ENCODE results near the gene NCKAP5.

Gene NCKAP5

GRCh38 chr2:133526530-133527300, 41.5 kb downstream of the NCKAP5 start:
- H3F3A ChIP-seq (ENCODE audit: insufficient read depth, low read length), result no peaks in the 10 kb centered on the region
- H2AFZ ChIP-seq (ENCODE audit: low read length), result no peak overlapping the region
- TF ChIP-seq EZH2 (IDR thresholded peaks at IDR 0.05; ENCODE audit: borderline replicate concordance, low read length), result no peak
- TF ChIP-seq CTCF (IDR thresholded peaks at IDR 0.05; ENCODE audit: low read length), result no peak
- no peak overlapping the region for H3K4me2 ChIP-seq (ENCODE audit: low read length)
- no peak overlapping the region for H3K9ac ChIP-seq (ENCODE audit: low read length)
- no peaks in the 10 kb centered on the region for H3K4me1 ChIP-seq (ENCODE audit: insufficient read depth, low read length, severe bottlenecking)
- H3K79me2 ChIP-seq (ENCODE audit: insufficient read depth, low read length), result no peaks in the 10 kb centered on the region
- no peaks in the 10 kb centered on the region for H3K9me2 ChIP-seq (ENCODE audit: low read depth, low read length)
- H3K27me3 ChIP-seq (ENCODE audit: insufficient read depth, low read length), result no peaks in the 10 kb centered on the region
- H4K20me1 ChIP-seq (ENCODE audit: insufficient read depth, low read length), result no peaks in the 10 kb centered on the region
- H3K27ac ChIP-seq (ENCODE audit: low read depth, low read length, poor library complexity, severe bottlenecking), result no peak overlapping the region
- no peaks in the 10 kb centered on the region for H3K9me3 ChIP-seq (ENCODE audit: low read length)
- H3K4me3 ChIP-seq (ENCODE audit: low read depth, low read length, poor library complexity, severe bottlenecking), result no peak overlapping the region
- H3K36me3 ChIP-seq (ENCODE audit: insufficient read depth, low read length), result no peaks in the 10 kb centered on the region

- TF ChIP-seq CTCF (IDR thresholded peaks at IDR 0.05; ENCODE audit: low read length) (no peak), EZH2 (IDR thresholded peaks at IDR 0.05; ENCODE audit: borderline replicate concordance, low read length) (no peak)
- Histone ChIP-seq H3F3A (ENCODE audit: insufficient read depth, low read length) (no peaks in the 10 kb centered on the region), H3K9ac (ENCODE audit: low read length) (no peak overlapping the region), H3K9me2 (ENCODE audit: low read depth, low read length) (no peaks in the 10 kb centered on the region), H4K20me1 (ENCODE audit: insufficient read depth, low read length) (no peaks in the 10 kb centered on the region), H3K36me3 (ENCODE audit: insufficient read depth, low read length) (no peaks in the 10 kb centered on the region), H3K9me3 (ENCODE audit: low read length) (no peaks in the 10 kb centered on the region), H2AFZ (ENCODE audit: low read length) (no peak overlapping the region), H3K4me3 (ENCODE audit: low read depth, low read length, poor library complexity, severe bottlenecking) (no peak overlapping the region), H3K27ac (ENCODE audit: low read depth, low read length, poor library complexity, severe bottlenecking) (no peak overlapping the region), H3K4me1 (ENCODE audit: insufficient read depth, low read length, severe bottlenecking) (no peaks in the 10 kb centered on the region), H3K27me3 (ENCODE audit: insufficient read depth, low read length) (no peaks in the 10 kb centered on the region), H3K4me2 (ENCODE audit: low read length) (no peak overlapping the region), H3K79me2 (ENCODE audit: insufficient read depth, low read length) (no peaks in the 10 kb centered on the region)
Observed at GRCh38 chr2:133525613-133526529, 42.4 kb downstream of the NCKAP5 start.

GRCh38 chr2:133525090-133525489, 43.2 kb downstream of the NCKAP5 start:
- no peaks in the 10 kb centered on the region for H3K36me3 ChIP-seq (ENCODE audit: insufficient read depth, low read length)
- H3K27ac ChIP-seq (ENCODE audit: low read depth, low read length, poor library complexity, severe bottlenecking), result no peak overlapping the region
- no peak overlapping the region for H3K4me3 ChIP-seq (ENCODE audit: low read depth, low read length, poor library complexity, severe bottlenecking)
- no peaks in the 10 kb centered on the region for H3F3A ChIP-seq (ENCODE audit: insufficient read depth, low read length)
- no peak overlapping the region for H3K9ac ChIP-seq (ENCODE audit: low read length)
- no peaks in the 10 kb centered on the region for H3K9me3 ChIP-seq (ENCODE audit: low read length)
- no peaks in the 10 kb centered on the region for H4K20me1 ChIP-seq (ENCODE audit: insufficient read depth, low read length)
- no peak overlapping the region for H3K4me2 ChIP-seq (ENCODE audit: low read length)
- no peaks in the 10 kb centered on the region for H3K9me2 ChIP-seq (ENCODE audit: low read depth, low read length)
- H3K79me2 ChIP-seq (ENCODE audit: insufficient read depth, low read length), result no peaks in the 10 kb centered on the region
- H3K4me1 ChIP-seq (ENCODE audit: insufficient read depth, low read length, severe bottlenecking), result no peaks in the 10 kb centered on the region
- no peak overlapping the region for H2AFZ ChIP-seq (ENCODE audit: low read length)
- no peak for TF ChIP-seq CTCF (IDR thresholded peaks at IDR 0.05; ENCODE audit: low read length)
- no peak for TF ChIP-seq EZH2 (IDR thresholded peaks at IDR 0.05; ENCODE audit: borderline replicate concordance, low read length)
- no peaks in the 10 kb centered on the region for H3K27me3 ChIP-seq (ENCODE audit: insufficient read depth, low read length)
